A549 (cell line): Measurements from ENCODE around the gene CCDC63. TPM values are rescaled to one million over a fixed set of nuclear protein-coding genes. Genes with fewer than 3 reads are reported as not detected.

Experiments used
- ATAC-seq, 2 experiments: fragments of 200-7000 bp in 1 of 2; fragments of >200 bp in 1 of 2; cut with Nextera tagmentation in 1 of 2; cut with Tn5 transposase in 1 of 2; 3 replicates each; pipeline versions ENCODE4 v1.8.0 to v1.9.1; 2018 to 2020; ENCODE audit warnings: mild to moderate bottlenecking in 1 of 2, moderate library complexity in 1 of 2
- CTCF ChIA-PET: fragments of 300-600 bp; sonication (Branson Sonifier 250); formaldehyde crosslinking; extraction: SDS; loops from one replicate; lab custom pipeline; 2021; ENCODE audit warnings: antibody characterized with exemption, inconsistent platforms; lab: Yijun Ruan, JAX
- POLR2A ChIA-PET: fragments of 350-600 bp; formaldehyde crosslinking; extraction: SDS; loops from one replicate; lab custom pipeline; 2021; ENCODE audit warnings: antibody characterized with exemption, inconsistent platforms; lab: Yijun Ruan, JAX
- DNase-seq, 2 experiments: peaks; one replicate each; pipeline versions ENCODE4 v3.0.0 to v3.0.0-alpha.2; 2011 to 2016; ENCODE audit warnings: low read depth in 1 of 2, low spot score in 1 of 2
- FAIRE-seq: peaks from 2 replicates; lab custom pipeline; 2011; peaks lifted over from hg19 to GRCh38; lab: Jason Lieb, UNC
- H3K27ac ChIP-seq, 2 experiments: fragments of >200 bp; sonication (Bioruptor Twin); formaldehyde crosslinking; 3 replicates each; pipeline ENCODE4 v1.5.1; 2016 to 2017
- H3K4me1 ChIP-seq: fragments of >200 bp; sonication (Bioruptor Twin); formaldehyde crosslinking; 3 replicates; pipeline ENCODE4 v1.6.1; 2016
- H3K4me2 ChIP-seq: fragments of >200 bp; sonication (Bioruptor Twin); formaldehyde crosslinking; 3 replicates; pipeline ENCODE4 v1.6.1; 2016
- H3K4me3 ChIP-seq: fragments of >200 bp; sonication (Bioruptor Twin); formaldehyde crosslinking; 3 replicates; pipeline ENCODE4 v1.5.1; 2016
- H3K9me3 ChIP-seq: fragments of >200 bp; sonication (Bioruptor Twin); formaldehyde crosslinking; 3 replicates; pipeline ENCODE4 v1.6.1; 2016
- CBX8 ChIP-seq: fragments of 200-600 bp; sonication (generic); IDR thresholded peaks from 2 replicates; pipeline ENCODE4 v1.6.1; 2016
- EHF ChIP-seq: fragments of 250-450 bp; sonication (Bioruptor Pico); IDR thresholded peaks from 2 replicates; pipeline ENCODE4 v1.5.0; 2020; ENCODE audit warnings: mild to moderate bottlenecking
- EHMT2 ChIP-seq: fragments of 200-600 bp; sonication (generic); IDR thresholded peaks from 2 replicates; pipeline ENCODE4 v1.6.1; 2016; ENCODE audit warnings: antibody characterized with exemption, low read depth, mild to moderate bottlenecking, moderate library complexity
- EP300 ChIP-seq, 2 experiments: fragments of >200 bp; sonication (Bioruptor Twin); formaldehyde crosslinking; IDR thresholded peaks; 2 replicates in 1 of 2; 3 replicates in 1 of 2; pipeline ENCODE4 v1.6.1; 2016 to 2017
- ESRRA ChIP-seq: fragments of 150-350 bp; IDR thresholded peaks from 2 replicates; pipeline ENCODE4 v1.6.1; 2014; ENCODE audit warnings: mild to moderate bottlenecking, low read length, borderline replicate concordance
- GATA3 ChIP-seq: IDR thresholded peaks from 2 replicates; pipeline ENCODE4 v1.6.1; 2012; ENCODE audit warnings: borderline replicate concordance
- HEYL ChIP-seq: fragments of 250-450 bp; sonication (Bioruptor Pico); IDR thresholded peaks from 2 replicates; pipeline ENCODE4 v1.8.0; 2021; ENCODE audit warnings: mild to moderate bottlenecking, moderate library complexity
- HOXA7 ChIP-seq: fragments of 250-450 bp; sonication (Bioruptor Pico); IDR thresholded peaks from 2 replicates; pipeline ENCODE4 v1.5.0; 2020; ENCODE audit warnings: mild to moderate bottlenecking, moderate library complexity
- HOXB13 ChIP-seq: fragments of 250-450 bp; sonication (Bioruptor Pico); IDR thresholded peaks from 2 replicates; pipeline ENCODE4 v1.5.0; 2020; ENCODE audit warnings: low read depth, mild to moderate bottlenecking, moderate library complexity
- KDM1A ChIP-seq: fragments of 200-600 bp; sonication (generic); IDR thresholded peaks from 2 replicates; pipeline ENCODE4 v1.6.1; 2016; ENCODE audit warnings: low read depth, mild to moderate bottlenecking
- MYC ChIP-seq: IDR thresholded peaks from 2 replicates; pipeline ENCODE4 v1.6.1; 2012; ENCODE audit warnings: mild to moderate bottlenecking, inconsistent platforms, low read length, improper control_type of control experiment, borderline replicate concordance
- NFE2L2 ChIP-seq: fragments of 150-350 bp; conservative IDR thresholded peaks from 2 replicates; pipeline ENCODE4 v1.6.1; 2014; ENCODE audit warnings: low read length
- NPAS2 ChIP-seq: fragments of 250-450 bp; sonication (Bioruptor Pico); IDR thresholded peaks from 2 replicates; pipeline ENCODE4 v1.8.0; 2022; ENCODE audit warnings: mild to moderate bottlenecking, moderate library complexity, borderline replicate concordance
- RCOR1 ChIP-seq: fragments of 150-350 bp; IDR thresholded peaks from 2 replicates; pipeline ENCODE4 v1.6.1; 2014; ENCODE audit warnings: antibody characterized with exemption, low read length, low read depth
- ZC3H11A ChIP-seq: fragments of 450-650 bp; IDR thresholded peaks from 2 replicates; pipeline ENCODE4 v1.6.1; 2014; ENCODE audit warnings: antibody characterized with exemption, mild to moderate bottlenecking
- ZFP36 ChIP-seq: fragments of 450-650 bp; IDR thresholded peaks from 2 replicates; pipeline ENCODE4 v1.6.1; 2014; ENCODE audit warnings: borderline replicate concordance; ENCODE audit not compliant: partially characterized antibody
- ZSCAN20 ChIP-seq: fragments of 250-450 bp; sonication (Bioruptor Pico); IDR thresholded peaks from 2 replicates; pipeline ENCODE4 v1.8.0; 2022; ENCODE audit warnings: mild to moderate bottlenecking, moderate library complexity
- WGBS: methylation state at CpG from one replicate; pipeline ENCODE4 v1.1.6; 2017; ENCODE audit errors: missing lambda C conversion rate; 5-methylcytosine and 5-hydroxymethylcytosine counted together
- polyA plus RNA-seq, 4 experiments: library from polyadenylated mRNA; depleted of rRNA in 3 of 4; stranded (reverse); fragments of >200 nt; fragmentation: RNase III in 1 of 4; extraction: RNeasy Plus Mini Kit Qiagen cat#74134 plus additional on column Dnase treatment in 1 of 4; gene quantifications; 2 replicates in 3 of 4; 3 replicates in 1 of 4; pipeline ENCODE4 v1.2.3, GENCODE V29; 2011 to 2017
- TF ChIP-seq, protein P1 (sequence below): fragments of 250-450 bp; sonication (Bioruptor Pico); IDR thresholded peaks from 2 replicates; pipeline ENCODE4 v1.5.0; 2020; ENCODE audit warnings: low read depth, mild to moderate bottlenecking, moderate library complexity
- TF ChIP-seq, protein P2 (sequence below): fragments of >200 bp; sonication (Bioruptor Twin); formaldehyde crosslinking; IDR thresholded peaks from 3 replicates; pipeline ENCODE4 v1.5.1; 2016
- TF ChIP-seq, protein P3 (sequence below): fragments of 250-450 bp; sonication (Bioruptor Pico); IDR thresholded peaks from 2 replicates; pipeline ENCODE4 v1.5.0; 2021; ENCODE audit warnings: mild to moderate bottlenecking, moderate library complexity, borderline replicate concordance

CCDC63 gene
- polyA plus RNA-seq, 2 of the 4 experiments (the other 2 are of a cell fraction): 0.04 TPM; not detected in 1

DNA sequence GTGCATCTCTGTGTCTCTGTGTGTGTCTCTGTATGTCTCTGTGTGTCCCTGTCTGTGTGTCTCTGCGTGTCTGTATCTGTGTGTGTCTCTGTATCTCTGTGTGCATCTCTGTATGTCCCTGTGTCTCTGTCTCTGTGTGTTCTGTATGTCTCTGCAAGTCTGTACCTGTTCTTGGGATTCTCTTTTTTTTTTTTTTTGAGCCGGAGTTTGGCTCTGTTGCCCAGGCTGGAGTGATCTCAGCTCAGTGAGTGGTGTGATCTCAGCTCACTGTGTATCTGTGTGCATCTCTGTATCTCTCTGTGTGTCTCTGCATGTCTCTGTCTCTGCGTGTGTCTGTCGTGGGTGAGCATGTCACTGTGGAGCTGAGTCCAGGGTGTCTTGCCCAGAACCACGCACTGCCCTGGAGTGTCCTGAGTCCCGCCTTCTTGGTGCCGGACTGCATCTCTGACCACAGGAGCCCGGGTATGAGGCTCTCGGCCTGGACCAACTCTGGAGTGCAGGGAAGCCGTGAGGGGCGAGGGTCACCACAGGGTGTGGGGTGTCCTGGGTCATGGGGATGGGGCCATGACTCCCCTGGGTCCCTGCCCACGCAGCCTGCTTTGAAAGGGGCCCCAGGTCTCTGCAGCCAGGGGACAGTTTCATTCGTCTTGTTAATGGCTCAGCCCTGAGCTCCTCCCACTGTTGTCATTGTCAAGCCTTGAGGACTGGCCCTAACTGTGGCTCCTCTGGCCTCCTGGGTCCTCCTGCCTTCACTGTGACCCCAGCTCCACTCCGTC, 61.8 kb downstream of the CCDC63 start:
- no peak overlapping the region for H3K4me2 ChIP-seq
- DNase-seq (no peak), FAIRE-seq (no peak), ATAC-seq (peak; percentile 33 to 49; a peak in 5 of 6 replicates)
- WGBS: 56% methylated on average over 14 of the region's 14 CpGs
- POLR2A ChIA-PET: no interaction called here
- H3K4me3 ChIP-seq: no peak overlapping the region
- no peak overlapping the region for H3K27ac ChIP-seq
- peaks cover 9% of the 10 kb centered on the region; the same call in 2 of the 3 replicates for H3K4me1 ChIP-seq
- H3K9me3 ChIP-seq: no peaks in the 10 kb centered on the region
- no peak for TF ChIP-seq ZFP36
- TF ChIP-seq NFE2L2: no peak
- no peak for TF ChIP-seq ESRRA
- no peak for TF ChIP-seq RCOR1
- no peak for TF ChIP-seq HOXB13 (CRISPR knock-in tag)
- CTCF ChIA-PET: interaction anchor here (0.6 to 2.3 kb wide), 4 partner anchors 13 to 484 kb away, joined by 3 to 8 read pairs (median 4); no protein-coding TSS in a partner anchor

DNA sequence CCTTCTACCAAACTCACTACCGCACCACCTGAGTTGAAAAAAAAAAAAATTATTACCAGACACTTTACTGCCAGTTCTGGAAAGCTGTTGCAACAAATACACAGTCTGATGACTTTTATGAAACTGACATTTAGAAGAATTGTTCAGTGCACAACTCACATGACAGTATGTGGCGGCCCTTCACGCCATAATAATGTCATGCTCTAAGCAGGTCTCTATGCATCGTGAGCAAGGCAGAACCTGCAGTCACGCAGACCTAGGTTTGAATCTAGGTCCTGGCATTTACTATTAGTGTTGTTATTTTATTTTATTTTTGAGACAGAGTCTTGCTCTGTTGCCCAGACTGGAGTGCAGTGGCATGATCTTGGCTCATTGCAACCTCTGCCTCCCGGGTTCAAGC, 65.5 kb downstream of the CCDC63 start:
- Histone ChIP-seq H3K27ac (no peak overlapping the region), H3K4me1 (peaks cover 5% of the 10 kb centered on the region; the same call in 2 of the 3 replicates), H3K9me3 (no peaks in the 10 kb centered on the region), H3K4me2 (no peak overlapping the region), H3K4me3 (no peak overlapping the region)
- 81% methylated on average over 6 of the region's 6 CpGs for WGBS
- DNase-seq: no peak
- CTCF ChIA-PET: interaction anchor here (0.6 to 2.1 kb wide), 6 partner anchors 9 to 391 kb away, joined by 3 to 6 read pairs (median 5); no protein-coding TSS in a partner anchor
- ATAC-seq: no peak
- FAIRE-seq: no peak
- POLR2A ChIA-PET: no interaction called here
- TF ChIP-seq, protein P1, sequence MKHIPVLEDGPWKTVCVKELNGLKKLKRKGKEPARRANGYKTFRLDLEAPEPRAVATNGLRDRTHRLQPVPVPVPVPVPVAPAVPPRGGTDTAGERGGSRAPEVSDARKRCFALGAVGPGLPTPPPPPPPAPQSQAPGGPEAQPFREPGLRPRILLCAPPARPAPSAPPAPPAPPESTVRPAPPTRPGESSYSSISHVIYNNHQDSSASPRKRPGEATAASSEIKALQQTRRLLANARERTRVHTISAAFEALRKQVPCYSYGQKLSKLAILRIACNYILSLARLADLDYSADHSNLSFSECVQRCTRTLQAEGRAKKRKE (CRISPR knock-in tag): no peak
- TF ChIP-seq HOXB13 (CRISPR knock-in tag): no peak
- no peak for TF ChIP-seq ZSCAN20 (CRISPR knock-in tag)
- no peak for TF ChIP-seq CBX8
- no peak for TF ChIP-seq MYC
- TF ChIP-seq ZC3H11A: no peak
- TF ChIP-seq EP300 (IDR thresholded peaks at IDR 0.05): no peak
- no peak for TF ChIP-seq HEYL (CRISPR knock-in tag)
- TF ChIP-seq, protein P2, sequence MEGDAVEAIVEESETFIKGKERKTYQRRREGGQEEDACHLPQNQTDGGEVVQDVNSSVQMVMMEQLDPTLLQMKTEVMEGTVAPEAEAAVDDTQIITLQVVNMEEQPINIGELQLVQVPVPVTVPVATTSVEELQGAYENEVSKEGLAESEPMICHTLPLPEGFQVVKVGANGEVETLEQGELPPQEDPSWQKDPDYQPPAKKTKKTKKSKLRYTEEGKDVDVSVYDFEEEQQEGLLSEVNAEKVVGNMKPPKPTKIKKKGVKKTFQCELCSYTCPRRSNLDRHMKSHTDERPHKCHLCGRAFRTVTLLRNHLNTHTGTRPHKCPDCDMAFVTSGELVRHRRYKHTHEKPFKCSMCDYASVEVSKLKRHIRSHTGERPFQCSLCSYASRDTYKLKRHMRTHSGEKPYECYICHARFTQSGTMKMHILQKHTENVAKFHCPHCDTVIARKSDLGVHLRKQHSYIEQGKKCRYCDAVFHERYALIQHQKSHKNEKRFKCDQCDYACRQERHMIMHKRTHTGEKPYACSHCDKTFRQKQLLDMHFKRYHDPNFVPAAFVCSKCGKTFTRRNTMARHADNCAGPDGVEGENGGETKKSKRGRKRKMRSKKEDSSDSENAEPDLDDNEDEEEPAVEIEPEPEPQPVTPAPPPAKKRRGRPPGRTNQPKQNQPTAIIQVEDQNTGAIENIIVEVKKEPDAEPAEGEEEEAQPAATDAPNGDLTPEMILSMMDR: no peak
- no peak for TF ChIP-seq KDM1A
- TF ChIP-seq, protein P3, sequence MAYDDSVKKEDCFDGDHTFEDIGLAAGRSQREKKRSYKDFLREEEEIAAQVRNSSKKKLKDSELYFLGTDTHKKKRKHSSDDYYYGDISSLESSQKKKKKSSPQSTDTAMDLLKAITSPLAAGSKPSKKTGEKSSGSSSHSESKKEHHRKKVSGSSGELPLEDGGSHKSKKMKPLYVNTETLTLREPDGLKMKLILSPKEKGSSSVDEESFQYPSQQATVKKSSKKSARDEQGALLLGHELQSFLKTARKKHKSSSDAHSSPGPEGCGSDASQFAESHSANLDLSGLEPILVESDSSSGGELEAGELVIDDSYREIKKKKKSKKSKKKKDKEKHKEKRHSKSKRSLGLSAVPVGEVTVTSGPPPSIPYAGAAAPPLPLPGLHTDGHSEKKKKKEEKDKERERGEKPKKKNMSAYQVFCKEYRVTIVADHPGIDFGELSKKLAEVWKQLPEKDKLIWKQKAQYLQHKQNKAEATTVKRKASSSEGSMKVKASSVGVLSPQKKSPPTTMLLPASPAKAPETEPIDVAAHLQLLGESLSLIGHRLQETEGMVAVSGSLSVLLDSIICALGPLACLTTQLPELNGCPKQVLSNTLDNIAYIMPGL: no peak
- TF ChIP-seq EHMT2: no peak
- TF ChIP-seq GATA3: no peak
- no peak for TF ChIP-seq NPAS2 (CRISPR knock-in tag)
- no peak for TF ChIP-seq EHF (CRISPR knock-in tag)
- no peak for TF ChIP-seq HOXA7 (CRISPR knock-in tag)
